ENCODE data around the gene TSGA10.
"Not testable (repeated sequence)": the region's sequence is repeated elsewhere in the genome, so short reads cannot be mapped to it uniquely, and the experiment has no call there.

TSGA10 gene

GRCh38 chr2:99140056-99140859 is 14.5 kb downstream of the TSGA10 start:
- Histone ChIP-seq H2BK5ac (ENCODE audit: low read length) (peak overlapping the region; percentile 66), H2BK12ac (ENCODE audit: low read length) (no peak overlapping the region), H3K79me1 (ENCODE audit: low read depth, low read length) (no peaks in the 10 kb centered on the region), H3K18ac (ENCODE audit: low read length) (peak overlapping the region; percentile 90), H3K27ac (replicated peaks; ENCODE audit: low read length) (peak overlapping the region; percentile 53), H2AFZ (ENCODE audit: low read length) (peak overlapping the region; percentile 100), H4K8ac (ENCODE audit: low read depth, low read length) (no peak overlapping the region), H3K14ac (ENCODE audit: low read length) (no peak overlapping the region), H3K4me3 (ENCODE audit: low read length in 2 of 2) (peak overlapping the region; percentile 96), H3K9ac (ENCODE audit: low read depth, low read length, poor library complexity) (peak overlapping the region; percentile 86), H3K27me3 (ENCODE audit: control insufficient read depth in 3 of 3, insufficient read depth in 3 of 3, low read depth in 1 of 3, low read length in 3 of 3) (no peaks in the 10 kb centered on the region), H3K4ac (ENCODE audit: low read length) (no peak overlapping the region), H4K91ac (ENCODE audit: low read depth, low read length, poor library complexity) (no peak overlapping the region), H3K4me2 (ENCODE audit: insufficient read depth, low read length, poor library complexity, severe bottlenecking) (peak overlapping the region; percentile 83), H3K4me1 (ENCODE audit: control insufficient read depth in 2 of 2, insufficient read depth in 1 of 2, low read depth in 1 of 2, low read length in 2 of 2) (peaks cover 0 to 2% of the 10 kb centered on the region in 2 donors), H3K9me3 (replicated peaks in 1 of 2; ENCODE audit: control insufficient read depth in 2 of 2, insufficient read depth in 1 of 2, low read depth in 1 of 2, low read length in 2 of 2) (no peaks in the 10 kb centered on the region), H2AK5ac (ENCODE audit: low read depth, low read length) (no peak overlapping the region), H2BK120ac (ENCODE audit: low read depth, low read length) (no peak overlapping the region), H3K36me3 (replicated peaks in 1 of 2; ENCODE audit: control insufficient read depth in 2 of 2, insufficient read depth in 2 of 2, low read length in 2 of 2) (no peaks in the 10 kb centered on the region), H2BK15ac (ENCODE audit: low read length) (no peak overlapping the region), H3K23ac (ENCODE audit: low read depth, low read length, poor library complexity) (no peak overlapping the region)
- no CpG with 5 or more reads among the region's 17 CpGs for WGBS, 2 donors (ENCODE audit: extremely low coverage in 2 of 2, insufficient read length in 2 of 2, insufficient replicate concordance in 1 of 2)
- no peak for DNase-seq (ENCODE audit: low spot score)

- Histone ChIP-seq H3K27ac (replicated peaks; ENCODE audit: low read length) (no peak overlapping the region), H2BK120ac (ENCODE audit: low read depth, low read length) (no peak overlapping the region)
- no CpG with 5 or more reads among the region's 4 CpGs for WGBS, 2 donors (ENCODE audit: extremely low coverage in 2 of 2, insufficient read length in 2 of 2, insufficient replicate concordance in 1 of 2)
Observed at GRCh38 chr2:99139003-99139402, 15.7 kb downstream of the TSGA10 start.

GRCh38 chr2:99135044-99135556 is 19.6 kb downstream of the TSGA10 start:
- H3K18ac ChIP-seq (ENCODE audit: low read length); H3K4me1 ChIP-seq (ENCODE audit: control insufficient read depth in 2 of 2, insufficient read depth in 1 of 2, low read depth in 1 of 2, low read length in 2 of 2); H3K9me3 ChIP-seq (replicated peaks in 1 of 2; ENCODE audit: control insufficient read depth in 2 of 2, insufficient read depth in 1 of 2, low read depth in 1 of 2, low read length in 2 of 2); H2AK5ac ChIP-seq (ENCODE audit: low read depth, low read length); H2AFZ ChIP-seq (ENCODE audit: low read length); H2BK12ac ChIP-seq (ENCODE audit: low read length); H3K9ac ChIP-seq (ENCODE audit: low read depth, low read length, poor library complexity); H3K36me3 ChIP-seq (replicated peaks in 1 of 2; ENCODE audit: control insufficient read depth in 2 of 2, insufficient read depth in 2 of 2, low read length in 2 of 2); H3K4ac ChIP-seq (ENCODE audit: low read length); H4K91ac ChIP-seq (ENCODE audit: low read depth, low read length, poor library complexity); H3K27me3 ChIP-seq (ENCODE audit: control insufficient read depth in 3 of 3, insufficient read depth in 3 of 3, low read depth in 1 of 3, low read length in 3 of 3); H2BK120ac ChIP-seq (ENCODE audit: low read depth, low read length); H3K4me3 ChIP-seq (ENCODE audit: low read length in 2 of 2); H3K27ac ChIP-seq (replicated peaks; ENCODE audit: low read length); H4K8ac ChIP-seq (ENCODE audit: low read depth, low read length); H3K4me2 ChIP-seq (ENCODE audit: insufficient read depth, low read length, poor library complexity, severe bottlenecking); H3K14ac ChIP-seq (ENCODE audit: low read length); H2BK15ac ChIP-seq (ENCODE audit: low read length); H3K23ac ChIP-seq (ENCODE audit: low read depth, low read length, poor library complexity); H2BK5ac ChIP-seq (ENCODE audit: low read length); H3K79me1 ChIP-seq (ENCODE audit: low read depth, low read length); DNase-seq (ENCODE audit: low spot score): not testable (repeated sequence)
- no CpG with 5 or more reads among the region's 2 CpGs for WGBS, 2 donors (ENCODE audit: extremely low coverage in 2 of 2, insufficient read length in 2 of 2, insufficient replicate concordance in 1 of 2)

More at GRCh38 chr2:99139003-99139402, 15.7 kb downstream of the TSGA10 start:
- H2AK5ac ChIP-seq (ENCODE audit: low read depth, low read length): no peak overlapping the region
- no peak for DNase-seq (ENCODE audit: low spot score)
- no peak overlapping the region for H3K9ac ChIP-seq (ENCODE audit: low read depth, low read length, poor library complexity)
- no peaks in the 10 kb centered on the region for H3K36me3 ChIP-seq (replicated peaks in 1 of 2; ENCODE audit: control insufficient read depth in 2 of 2, insufficient read depth in 2 of 2, low read length in 2 of 2)
- no peak overlapping the region for H3K4ac ChIP-seq (ENCODE audit: low read length)
- H3K4me1 ChIP-seq (ENCODE audit: control insufficient read depth in 2 of 2, insufficient read depth in 1 of 2, low read depth in 1 of 2, low read length in 2 of 2): peaks cover 0 to 2% of the 10 kb centered on the region in 2 donors
- H3K14ac ChIP-seq (ENCODE audit: low read length): no peak overlapping the region
- H2BK15ac ChIP-seq (ENCODE audit: low read length): no peak overlapping the region
- no peaks in the 10 kb centered on the region for H3K27me3 ChIP-seq (ENCODE audit: control insufficient read depth in 3 of 3, insufficient read depth in 3 of 3, low read depth in 1 of 3, low read length in 3 of 3)
- no peak overlapping the region for H3K4me2 ChIP-seq (ENCODE audit: insufficient read depth, low read length, poor library complexity, severe bottlenecking)
- no peak overlapping the region for H2AFZ ChIP-seq (ENCODE audit: low read length)
- no peak overlapping the region for H2BK12ac ChIP-seq (ENCODE audit: low read length)
- H4K8ac ChIP-seq (ENCODE audit: low read depth, low read length): no peak overlapping the region
- no peak overlapping the region for H2BK5ac ChIP-seq (ENCODE audit: low read length)
- no peaks in the 10 kb centered on the region for H3K9me3 ChIP-seq (replicated peaks in 1 of 2; ENCODE audit: control insufficient read depth in 2 of 2, insufficient read depth in 1 of 2, low read depth in 1 of 2, low read length in 2 of 2)
- no peaks in the 10 kb centered on the region for H3K79me1 ChIP-seq (ENCODE audit: low read depth, low read length)
- H4K91ac ChIP-seq (ENCODE audit: low read depth, low read length, poor library complexity): no peak overlapping the region
- no peak overlapping the region for H3K4me3 ChIP-seq (ENCODE audit: low read length in 2 of 2)
- no peak overlapping the region for H3K23ac ChIP-seq (ENCODE audit: low read depth, low read length, poor library complexity)
- H3K18ac ChIP-seq (ENCODE audit: low read length): no peak overlapping the region

GRCh38 chr2:99127981-99128380 is 26.8 kb downstream of the TSGA10 start:
- H3K27me3 ChIP-seq (ENCODE audit: control insufficient read depth in 3 of 3, insufficient read depth in 3 of 3, low read depth in 1 of 3, low read length in 3 of 3): no peaks in the 10 kb centered on the region
- no peak overlapping the region for H2BK5ac ChIP-seq (ENCODE audit: low read length)
- no peak overlapping the region for H3K18ac ChIP-seq (ENCODE audit: low read length)
- no peak overlapping the region for H2BK15ac ChIP-seq (ENCODE audit: low read length)
- H3K9ac ChIP-seq (ENCODE audit: low read depth, low read length, poor library complexity): no peak overlapping the region
- no peak for DNase-seq (ENCODE audit: low spot score)
- WGBS, 2 donors (ENCODE audit: extremely low coverage in 2 of 2, insufficient read length in 2 of 2, insufficient replicate concordance in 1 of 2): no CpG with 5 or more reads among the region's 2 CpGs
- no peak overlapping the region for H3K4me2 ChIP-seq (ENCODE audit: insufficient read depth, low read length, poor library complexity, severe bottlenecking)
- H2BK120ac ChIP-seq (ENCODE audit: low read depth, low read length): no peak overlapping the region
- H3K14ac ChIP-seq (ENCODE audit: low read length): no peak overlapping the region
- no peaks in the 10 kb centered on the region for H3K79me1 ChIP-seq (ENCODE audit: low read depth, low read length)
- no peak overlapping the region for H3K23ac ChIP-seq (ENCODE audit: low read depth, low read length, poor library complexity)
- no peak overlapping the region for H3K27ac ChIP-seq (replicated peaks; ENCODE audit: low read length)
- H2BK12ac ChIP-seq (ENCODE audit: low read length): no peak overlapping the region
- no peaks in the 10 kb centered on the region for H3K4me1 ChIP-seq (ENCODE audit: control insufficient read depth in 2 of 2, insufficient read depth in 1 of 2, low read depth in 1 of 2, low read length in 2 of 2)
- H4K8ac ChIP-seq (ENCODE audit: low read depth, low read length): no peak overlapping the region
- H2AFZ ChIP-seq (ENCODE audit: low read length): no peak overlapping the region
- H3K4me3 ChIP-seq (ENCODE audit: low read length in 2 of 2): no peak overlapping the region
- H3K4ac ChIP-seq (ENCODE audit: low read length): no peak overlapping the region
- no peak overlapping the region for H2AK5ac ChIP-seq (ENCODE audit: low read depth, low read length)
- peaks cover 3 to 13% of the 10 kb centered on the region in 2 donors for H3K36me3 ChIP-seq (replicated peaks in 1 of 2; ENCODE audit: control insufficient read depth in 2 of 2, insufficient read depth in 2 of 2, low read length in 2 of 2)
- H4K91ac ChIP-seq (ENCODE audit: low read depth, low read length, poor library complexity): no peak overlapping the region
- H3K9me3 ChIP-seq (replicated peaks in 1 of 2; ENCODE audit: control insufficient read depth in 2 of 2, insufficient read depth in 1 of 2, low read depth in 1 of 2, low read length in 2 of 2): peaks cover 5 to 6% of the 10 kb centered on the region in 2 donors

All from neuronal stem cell (in vitro differentiated cells).